Gastroesophageal sphincter (tissue), 4 donors: ENCODE measurements around the gene HIVEP3. TPM values are rescaled to one million over a fixed set of nuclear protein-coding genes. Genes with fewer than 3 reads are reported as not detected.

ENCODE experiments used
- ATAC-seq: fragments of 150-250 bp; one replicate; pipeline ENCODE4 v1.9.1; 2016; ENCODE audit warnings: mild to moderate bottlenecking, moderate library complexity
- H3K27ac ChIP-seq, 4 donors: fragments of 200-600 bp; sonication (generic) in 3 of 4; 1 replicate in 3 of 4; 2 replicates in 1 of 4; pipeline ENCODE4 v1.5.1; 2016 to 2019
- H3K27me3 ChIP-seq: fragments of 200-600 bp; sonication (generic); one replicate; pipeline ENCODE4 v1.5.1; 2019
- H3K36me3 ChIP-seq, 2 donors: fragments of 200-600 bp; sonication (generic); one replicate each; pipeline ENCODE4 v1.5.1; 2019; ENCODE audit warnings: control low read depth in 1 of 2
- H3K4me1 ChIP-seq, 3 donors: fragments of 200-600 bp; sonication (generic); 1 replicate in 2 of 3; 2 replicates in 1 of 3; pipeline ENCODE4 v1.5.1; 2016 to 2019; ENCODE audit warnings: control low read depth in 2 of 3
- H3K4me3 ChIP-seq, 2 donors: fragments of 200-600 bp; sonication (generic); one replicate each; pipeline ENCODE4 v1.5.1; 2019; ENCODE audit warnings: mild to moderate bottlenecking in 1 of 2, moderate library complexity in 1 of 2
- H3K9me3 ChIP-seq, 3 donors: fragments of 200-600 bp; sonication (generic); one replicate each; pipeline ENCODE4 v1.5.1; 2017 to 2019; ENCODE audit warnings: control low read depth in 2 of 3
- EP300 ChIP-seq: sonication (generic); formaldehyde crosslinking; IDR thresholded peaks from one replicate; pipeline ENCODE4 v1.6.1; 2017; ENCODE audit warnings: antibody characterized with exemption, mild to moderate bottlenecking
- POLR2A ChIP-seq, 2 donors: fragments of 450-650 bp; IDR thresholded peaks; one replicate each; pipeline ENCODE4 v1.6.1; 2017; ENCODE audit warnings: antibody characterized with exemption in 2 of 2, mild to moderate bottlenecking in 2 of 2, moderate library complexity in 1 of 2
- POLR2AphosphoS5 ChIP-seq: sonication (generic); formaldehyde crosslinking; IDR thresholded peaks from one replicate; pipeline ENCODE4 v1.6.1; 2017; ENCODE audit warnings: antibody characterized with exemption
- WGBS, 2 donors: methylation state at CpG; one replicate each; pipeline ENCODE4 v1.1.5; 2018; ENCODE audit warnings: low coverage in 1 of 2; 5-methylcytosine and 5-hydroxymethylcytosine counted together
- total RNA-seq, 4 donors: library from RNA; depleted of rRNA; stranded (reverse); fragments of >200 nt; gene quantifications; one replicate each; pipeline ENCODE4 v1.1.0, GENCODE V29; 2016
- TF ChIP-seq, protein P1 (sequence below), 4 experiments: fragments of 200-600 bp in 2 of 4; fragments of 450-650 bp in 2 of 4; sonication (generic) in 1 of 4; IDR thresholded peaks; one replicate each; pipeline ENCODE4 v1.5.1; 2017 to 2019; ENCODE audit warnings: antibody characterized with exemption in 4 of 4, mild to moderate bottlenecking in 2 of 4, moderate library complexity in 2 of 4

Gene HIVEP3
- total RNA-seq, 4 donors from 2014 or later = 1.9 to 3.8 (median 2.8) TPM

- Histone ChIP-seq H3K27me3 (no peaks in the 10 kb centered on the region), H3K27ac (no peak overlapping the region), H3K4me3 (no peak overlapping the region), H3K9me3 (no peaks in the 10 kb centered on the region), H3K4me1 (peaks cover 0 to 6% (median 0%) of the 10 kb centered on the region in 3 donors), H3K36me3 (no peaks in the 10 kb centered on the region)
- TF ChIP-seq, protein P1, sequence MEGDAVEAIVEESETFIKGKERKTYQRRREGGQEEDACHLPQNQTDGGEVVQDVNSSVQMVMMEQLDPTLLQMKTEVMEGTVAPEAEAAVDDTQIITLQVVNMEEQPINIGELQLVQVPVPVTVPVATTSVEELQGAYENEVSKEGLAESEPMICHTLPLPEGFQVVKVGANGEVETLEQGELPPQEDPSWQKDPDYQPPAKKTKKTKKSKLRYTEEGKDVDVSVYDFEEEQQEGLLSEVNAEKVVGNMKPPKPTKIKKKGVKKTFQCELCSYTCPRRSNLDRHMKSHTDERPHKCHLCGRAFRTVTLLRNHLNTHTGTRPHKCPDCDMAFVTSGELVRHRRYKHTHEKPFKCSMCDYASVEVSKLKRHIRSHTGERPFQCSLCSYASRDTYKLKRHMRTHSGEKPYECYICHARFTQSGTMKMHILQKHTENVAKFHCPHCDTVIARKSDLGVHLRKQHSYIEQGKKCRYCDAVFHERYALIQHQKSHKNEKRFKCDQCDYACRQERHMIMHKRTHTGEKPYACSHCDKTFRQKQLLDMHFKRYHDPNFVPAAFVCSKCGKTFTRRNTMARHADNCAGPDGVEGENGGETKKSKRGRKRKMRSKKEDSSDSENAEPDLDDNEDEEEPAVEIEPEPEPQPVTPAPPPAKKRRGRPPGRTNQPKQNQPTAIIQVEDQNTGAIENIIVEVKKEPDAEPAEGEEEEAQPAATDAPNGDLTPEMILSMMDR (IDR thresholded peaks at IDR 0.05) = no peak
- no peak for TF ChIP-seq EP300
- no peak for TF ChIP-seq POLR2A (IDR thresholded peaks at IDR 0.05)
- no peak for TF ChIP-seq POLR2AphosphoS5
- 67 to 73% methylated on average over 10 to 11 of the region's 11 CpGs for WGBS, 2 donors
- ATAC-seq = no peak
Measured at GRCh38 chr1:41842993-41843755, 75.5 kb downstream of the HIVEP3 start.

DNA sequence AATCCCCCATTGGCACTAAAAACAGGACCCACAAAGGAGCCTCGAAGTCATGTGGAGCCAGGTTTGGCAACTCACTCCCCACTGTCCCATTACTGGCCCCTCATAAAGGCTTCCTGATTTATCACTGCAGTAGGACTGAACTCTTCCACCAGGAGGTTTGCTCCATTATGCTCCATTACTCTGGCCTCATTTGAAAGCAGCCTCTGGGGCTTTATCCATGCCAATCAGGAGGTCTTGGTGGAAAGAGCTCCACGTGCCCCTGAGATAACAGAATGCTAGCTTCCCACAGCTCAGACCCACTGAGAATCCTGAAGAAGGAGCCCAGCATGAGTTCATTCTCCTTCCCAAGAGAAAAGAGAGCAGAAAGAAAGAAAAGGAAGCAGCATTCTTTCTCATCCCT, 76.4 kb downstream of the HIVEP3 start:
- WGBS, 2 donors = 70% methylated on average over 2 of the region's 2 CpGs; no CpG with 5 or more reads in 1 of the 2 donors
- Histone ChIP-seq H3K36me3 (no peaks in the 10 kb centered on the region), H3K9me3 (no peaks in the 10 kb centered on the region), H3K27me3 (no peaks in the 10 kb centered on the region), H3K4me1 (no peaks in the 10 kb centered on the region), H3K4me3 (no peak overlapping the region), H3K27ac (no peak overlapping the region)
- no peak for ATAC-seq
- TF ChIP-seq, protein P1 (IDR thresholded peaks at IDR 0.05) = no peak
- TF ChIP-seq POLR2A (IDR thresholded peaks at IDR 0.05) = no peak
- TF ChIP-seq EP300 = no peak
- no peak for TF ChIP-seq POLR2AphosphoS5

DNA sequence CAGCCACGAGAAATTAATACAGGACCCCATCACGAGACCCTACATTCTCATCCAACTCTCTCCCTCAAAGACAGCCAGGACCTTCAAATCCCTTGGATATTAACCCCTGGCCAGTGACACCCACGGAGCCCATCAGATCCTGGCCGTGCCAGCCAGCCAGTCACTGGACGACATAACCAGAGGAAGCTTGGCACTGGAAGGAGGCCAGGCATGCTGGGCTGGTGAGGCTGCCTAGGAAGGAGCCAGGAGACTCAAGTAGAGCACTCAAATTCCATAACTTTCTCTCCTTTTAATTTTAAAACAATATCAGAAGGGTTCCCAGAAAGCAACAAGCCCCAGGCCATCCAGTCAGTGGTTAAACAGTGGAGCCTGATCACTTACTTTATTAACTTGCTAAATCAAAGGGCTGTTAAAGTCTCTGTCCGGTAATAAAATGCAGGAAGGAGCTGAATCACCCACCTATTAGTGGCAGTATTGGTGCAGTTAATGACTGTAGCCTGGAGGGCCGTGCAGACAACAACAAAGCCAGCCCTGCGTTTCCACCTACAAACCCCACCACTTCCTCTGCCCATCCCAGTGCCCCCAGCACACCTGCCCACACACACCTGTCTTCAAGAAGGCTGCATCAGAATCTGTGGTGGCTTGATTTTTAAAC, 78.0 kb downstream of the HIVEP3 start:
- no peaks in the 10 kb centered on the region for H3K36me3 ChIP-seq
- no peak overlapping the region for H3K4me3 ChIP-seq
- no peaks in the 10 kb centered on the region for H3K9me3 ChIP-seq
- ATAC-seq = no peak
- TF ChIP-seq POLR2AphosphoS5 (no peak), EP300 (no peak), POLR2A (IDR thresholded peaks at IDR 0.05) (no peak)
- TF ChIP-seq, protein P1 (IDR thresholded peaks at IDR 0.05) = no peak
- no peak overlapping the region for H3K27ac ChIP-seq
- no peaks in the 10 kb centered on the region for H3K27me3 ChIP-seq
- WGBS, 2 donors = 73 to 79% methylated on average over 3 to 5 of the region's 8 CpGs
- no peaks in the 10 kb centered on the region for H3K4me1 ChIP-seq

DNA sequence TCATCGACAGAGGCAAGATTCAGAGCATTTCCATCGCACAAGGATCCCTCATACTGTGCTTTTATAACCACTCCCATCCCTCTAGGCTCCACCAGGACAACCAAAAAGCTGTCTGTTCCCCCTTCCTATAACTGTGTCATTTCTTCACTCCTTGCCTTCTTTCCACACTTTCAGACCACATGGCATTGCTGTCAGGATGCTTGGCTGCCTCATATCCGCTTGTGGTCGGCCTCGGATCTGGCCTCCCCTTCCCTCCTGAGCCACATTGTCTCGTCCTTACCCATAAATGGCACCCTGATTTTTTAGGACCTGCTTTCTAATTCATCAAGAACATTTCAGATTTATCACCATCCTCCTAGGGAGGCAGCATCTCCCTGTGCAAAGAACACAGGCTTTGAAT, 80.5 kb downstream of the HIVEP3 start:
- Histone ChIP-seq H3K36me3 (no peaks in the 10 kb centered on the region), H3K27me3 (no peaks in the 10 kb centered on the region), H3K4me1 (no peaks in the 10 kb centered on the region), H3K27ac (no peak overlapping the region), H3K9me3 (no peaks in the 10 kb centered on the region), H3K4me3 (no peak overlapping the region)
- no peak for ATAC-seq
- TF ChIP-seq POLR2A (IDR thresholded peaks at IDR 0.05) (no peak), EP300 (no peak), POLR2AphosphoS5 (no peak)
- TF ChIP-seq, protein P1 (IDR thresholded peaks at IDR 0.05) = no peak
- WGBS, 2 donors = 78 to 97% methylated on average over 5 to 6 of the region's 6 CpGs

- no peak for ATAC-seq
- no peaks in the 10 kb centered on the region for H3K36me3 ChIP-seq
- H3K4me3 ChIP-seq = no peak overlapping the region
- no peaks in the 10 kb centered on the region for H3K9me3 ChIP-seq
- no peaks in the 10 kb centered on the region for H3K27me3 ChIP-seq
- 80 to 100% methylated on average over 1 of the region's 1 CpG for WGBS, 2 donors
- TF ChIP-seq, protein P1 (IDR thresholded peaks at IDR 0.05) = no peak
- TF ChIP-seq POLR2AphosphoS5 (no peak), POLR2A (IDR thresholded peaks at IDR 0.05) (no peak), EP300 (no peak)
- H3K4me1 ChIP-seq = no peaks in the 10 kb centered on the region
- no peak overlapping the region for H3K27ac ChIP-seq
Measured at GRCh38 chr1:41837691-41838090, 81.0 kb downstream of the HIVEP3 start.
